GM12878 (cell line): ENCODE measurements around the gene TMPRSS13. TPM values are rescaled to one million over a fixed set of nuclear protein-coding genes. Genes with fewer than 3 reads are reported as not detected.

Experiments
- ATAC-seq: fragments of 200-7000 bp; cut with Tn5 transposase; 3 replicates; pipeline ENCODE4 v1.9.1; 2020; ENCODE audit warnings: mild to moderate bottlenecking, moderate library complexity
- BruUV-seq: library from RNA; stranded (reverse); fragments of 400-500 nt; replicated peaks from 2 replicates; lab custom pipeline; 2021; lab: Mats Ljungman, UMichigan
- CTCF ChIA-PET: fragments of 300-600 bp; sonication (Branson Sonifier 250); formaldehyde crosslinking; extraction: SDS; loops from one replicate; lab custom pipeline; 2021; ENCODE audit warnings: inconsistent platforms; lab: Yijun Ruan, JAX
- POLR2A ChIA-PET: fragments of 350-600 bp; formaldehyde crosslinking; extraction: SDS; loops from one replicate; lab custom pipeline; 2021; ENCODE audit warnings: inconsistent platforms; lab: Charles Lee
- RAD21 ChIA-PET: fragments of 300-600 bp; sonication (Branson Sonifier 250); formaldehyde crosslinking; loops from one replicate; lab custom pipeline; 2023; ENCODE audit warnings: antibody characterized with exemption; ENCODE audit not compliant: unreplicated experiment; lab: Charles Lee
- SMC1A ChIA-PET: fragments of 300-600 bp; sonication (Branson Sonifier 250); formaldehyde crosslinking; loops from one replicate; lab custom pipeline; 2023; ENCODE audit not compliant: unreplicated experiment, uncharacterized antibody; lab: Charles Lee
- DNase-seq: peaks from one replicate; pipeline ENCODE4 v3.0.0-alpha.2; 2011; ENCODE audit warnings: low read depth, low spot score
- FAIRE-seq: peaks from 3 replicates; lab custom pipeline; 2011; peaks lifted over from hg19 to GRCh38; lab: Jason Lieb, UNC
- H2AFZ ChIP-seq: 2 replicates; pipeline ENCODE4 v1.6.0; 2011; ENCODE audit warnings: low read depth, low read length, control low read depth; ENCODE audit not compliant: control insufficient read depth
- H3K27ac ChIP-seq: 2 replicates; pipeline ENCODE4 v1.5.1; 2011; ENCODE audit warnings: control low read depth; ENCODE audit not compliant: control insufficient read depth, insufficient read depth
- H3K27me3 ChIP-seq, 2 experiments: replicated peaks in 1 of 2; 2 replicates each; pipeline versions ENCODE4 v1.6.0 to v1.6.1; 2011; ENCODE audit warnings: low read length in 1 of 2; ENCODE audit not compliant: control insufficient read depth in 2 of 2, insufficient read depth in 2 of 2
- H3K36me3 ChIP-seq, 2 experiments: 2 replicates each; pipeline ENCODE4 v1.5.1; 2011; ENCODE audit warnings: low read length in 1 of 2; ENCODE audit not compliant: control insufficient read depth in 2 of 2, insufficient read depth in 2 of 2
- H3K4me1 ChIP-seq: 2 replicates; pipeline ENCODE4 v1.6.1; 2011; ENCODE audit warnings: mild to moderate bottlenecking, low read length, moderate library complexity, mixed read lengths; ENCODE audit not compliant: control insufficient read depth, insufficient read depth
- H3K4me2 ChIP-seq: 2 replicates; pipeline ENCODE4 v1.6.0; 2011; ENCODE audit warnings: control low read depth; ENCODE audit not compliant: control insufficient read depth, insufficient read depth
- H3K4me3 ChIP-seq: fragments of 200-600 bp; sonication (generic); 2 replicates; pipeline ENCODE4 v1.5.1; 2016
- H3K79me2 ChIP-seq: 2 replicates; pipeline ENCODE4 v1.6.0; 2011; ENCODE audit warnings: low read length; ENCODE audit not compliant: control insufficient read depth, insufficient read depth
- H3K9ac ChIP-seq: 2 replicates; pipeline ENCODE4 v1.8.0; 2011; ENCODE audit warnings: low read length, control low read depth, mixed read lengths; ENCODE audit not compliant: control insufficient read depth, insufficient read depth
- H3K9me3 ChIP-seq: replicated peaks from 3 replicates; pipeline ENCODE4 v1.5.1; 2011; ENCODE audit warnings: mild to moderate bottlenecking, low read length; ENCODE audit not compliant: control insufficient read depth, insufficient read depth
- H4K20me1 ChIP-seq: 2 replicates; pipeline ENCODE4 v1.6.0; 2011; ENCODE audit not compliant: control insufficient read depth, insufficient read depth
- CHD1 ChIP-seq: IDR thresholded peaks from 2 replicates; pipeline ENCODE4 v1.6.1; 2012; ENCODE audit warnings: low read depth, low read length, improper control_type of control experiment
- FOXK2 ChIP-seq: fragments of 450-650 bp; IDR thresholded peaks from 2 replicates; pipeline ENCODE4 v1.6.1; 2017; ENCODE audit warnings: mild to moderate bottlenecking, moderate library complexity
- GABPA ChIP-seq: IDR thresholded peaks from 2 replicates; pipeline ENCODE4 v1.6.1; 2014; ENCODE audit warnings: antibody characterized with exemption, low read depth, mild to moderate bottlenecking, inconsistent platforms
- KLF5 ChIP-seq: fragments of 450-650 bp; IDR thresholded peaks from 2 replicates; pipeline ENCODE4 v1.6.1; 2014; ENCODE audit warnings: mild to moderate bottlenecking; ENCODE audit not compliant: partially characterized antibody
- MTA2 ChIP-seq: fragments of 450-650 bp; IDR thresholded peaks from 2 replicates; pipeline ENCODE4 v1.6.1; 2016; ENCODE audit warnings: low read depth, mild to moderate bottlenecking, moderate library complexity
- PBX3 ChIP-seq: IDR thresholded peaks from 2 replicates; pipeline ENCODE4 v1.6.1; 2011; ENCODE audit warnings: mild to moderate bottlenecking, low read depth, low read length, moderate library complexity; ENCODE audit not compliant: insufficient replicate concordance
- PML ChIP-seq: IDR thresholded peaks from 2 replicates; pipeline ENCODE4 v1.6.1; 2012; ENCODE audit warnings: low read length, inconsistent platforms
- SPI1 ChIP-seq: IDR thresholded peaks from 2 replicates; pipeline ENCODE4 v1.6.1; 2011; ENCODE audit warnings: low read depth, mild to moderate bottlenecking, low read length, moderate library complexity, borderline replicate concordance; ENCODE audit not compliant: insufficient read depth
- SREBF2 ChIP-seq: IDR thresholded peaks from 2 replicates; pipeline ENCODE4 v1.6.1; 2012; ENCODE audit warnings: mild to moderate bottlenecking, low read length
- STAT3 ChIP-seq: IDR thresholded peaks from 2 replicates; pipeline ENCODE4 v1.6.1; 2011; ENCODE audit warnings: low read depth, low read length, improper control_type of control experiment
- TAF1 ChIP-seq: IDR thresholded peaks from 2 replicates; pipeline ENCODE4 v1.6.1; 2011; ENCODE audit warnings: mild to moderate bottlenecking, low read depth, low read length, borderline replicate concordance
- ZNF384 ChIP-seq: IDR thresholded peaks from 2 replicates; pipeline ENCODE4 v1.6.1; 2012; ENCODE audit warnings: low read depth, mild to moderate bottlenecking, low read length, improper control_type of control experiment, borderline replicate concordance
- WGBS: methylation state at CpG from one replicate; pipeline ENCODE4 v1.1.6; 2016; ENCODE audit warnings: low lambda C conversion rate; ENCODE audit not compliant: insufficient replicate concordance, insufficient coverage; ENCODE audit errors: missing lambda C conversion rate; 5-methylcytosine and 5-hydroxymethylcytosine counted together
- in situ Hi-C: fragments of 300-500 bp; cut with MboI; formaldehyde crosslinking; loops from 9 replicates; pipeline ENCODE4 v1.14.3; 2018; ENCODE audit warnings: mixed read lengths
- intact Hi-C: fragments of 100-400 bp; cut with micrococcal nuclease; formaldehyde crosslinking; loops from one replicate; pipeline ENCODE4 v1.14.2; 2022; ENCODE audit not compliant: unreplicated experiment
- polyA plus RNA-seq, 11 experiments: library from polyadenylated mRNA; depleted of rRNA in 4 of 11; unstranded in 6 of 11; stranded (reverse) in 5 of 11; fragments of >200 nt; fragmentation: Nextera tagmentation in 4 of 11; fragmentation: Illumina TruSeq in 1 of 11; extraction: Ambion mirVana in 4 of 11; extraction: Trizol in 1 of 11; gene quantifications; 1 replicate in 1 of 11; 2 replicates in 10 of 11; pipeline versions ENCODE4 v1.2.1 to v1.2.3, GENCODE V29; 2011 to 2016; ENCODE audit warnings: inconsistent platforms in 2 of 11, missing spikeins in 2 of 11, low read depth in 1 of 11
- total RNA-seq, 4 experiments: library from RNA; depleted of rRNA in 3 of 4; stranded (reverse); fragments of >200 nt in 3 of 4; fragmentation: Illumina TruSeq in 1 of 4; extraction: Trizol in 1 of 4; gene quantifications; 2 replicates each; pipeline versions ENCODE4 v1.2.1 to v1.2.3, GENCODE V29; 2013 to 2021
- TF ChIP-seq, protein P1 (sequence below): fragments of 450-650 bp; IDR thresholded peaks from 2 replicates; pipeline ENCODE4 v1.6.1; 2016; ENCODE audit warnings: mild to moderate bottlenecking
- TF ChIP-seq, protein P2 (sequence below), 3 experiments: IDR thresholded peaks in 2 of 3; conservative IDR thresholded peaks in 1 of 3; 2 replicates each; pipeline ENCODE4 v1.5.1; 2011; ENCODE audit warnings: low read depth in 3 of 3, low read length in 3 of 3, mild to moderate bottlenecking in 3 of 3, control low read depth in 2 of 3, moderate library complexity in 2 of 3, inconsistent platforms in 1 of 3, mixed read lengths in 1 of 3; ENCODE audit not compliant: control insufficient read depth in 2 of 3, insufficient read depth in 1 of 3; ENCODE audit errors: extremely low read depth in 1 of 3
- TF ChIP-seq, protein P3 (sequence below): fragments of 450-650 bp; IDR thresholded peaks from 2 replicates; pipeline ENCODE4 v1.6.1; 2017; ENCODE audit warnings: mild to moderate bottlenecking, low read depth, inconsistent platforms; ENCODE audit not compliant: poor library complexity, severe bottlenecking

TMPRSS13 gene
- total and polyA plus RNA-seq, 10 of the 15 experiments (the other 5 are each of a cell fraction or from before 2014, with no cell fraction given) = 0.05 to 0.50 (median 0.26) TPM; not detected in 2

GRCh38 chr11:117879516-117880480 is 49.4 kb downstream of the TMPRSS13 start:
- SMC1A ChIA-PET = no interaction called here
- POLR2A ChIA-PET = interaction anchor here (0.6 kb wide), 1 partner anchor 543 kb away, joined by 3 read pairs; no protein-coding TSS in a partner anchor
- DNase-seq = no peak
- H3K4me3 ChIP-seq = no peak overlapping the region
- no peak overlapping the region for H2AFZ ChIP-seq
- 35% methylated on average over 11 of the region's 11 CpGs for WGBS
- H3K79me2 ChIP-seq = no peaks in the 10 kb centered on the region
- no peaks in the 10 kb centered on the region for H3K9me3 ChIP-seq
- TF ChIP-seq, protein P1, sequence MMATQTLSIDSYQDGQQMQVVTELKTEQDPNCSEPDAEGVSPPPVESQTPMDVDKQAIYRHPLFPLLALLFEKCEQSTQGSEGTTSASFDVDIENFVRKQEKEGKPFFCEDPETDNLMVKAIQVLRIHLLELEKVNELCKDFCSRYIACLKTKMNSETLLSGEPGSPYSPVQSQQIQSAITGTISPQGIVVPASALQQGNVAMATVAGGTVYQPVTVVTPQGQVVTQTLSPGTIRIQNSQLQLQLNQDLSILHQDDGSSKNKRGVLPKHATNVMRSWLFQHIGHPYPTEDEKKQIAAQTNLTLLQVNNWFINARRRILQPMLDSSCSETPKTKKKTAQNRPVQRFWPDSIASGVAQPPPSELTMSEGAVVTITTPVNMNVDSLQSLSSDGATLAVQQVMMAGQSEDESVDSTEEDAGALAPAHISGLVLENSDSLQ = no peak
- TF ChIP-seq, protein P2, sequence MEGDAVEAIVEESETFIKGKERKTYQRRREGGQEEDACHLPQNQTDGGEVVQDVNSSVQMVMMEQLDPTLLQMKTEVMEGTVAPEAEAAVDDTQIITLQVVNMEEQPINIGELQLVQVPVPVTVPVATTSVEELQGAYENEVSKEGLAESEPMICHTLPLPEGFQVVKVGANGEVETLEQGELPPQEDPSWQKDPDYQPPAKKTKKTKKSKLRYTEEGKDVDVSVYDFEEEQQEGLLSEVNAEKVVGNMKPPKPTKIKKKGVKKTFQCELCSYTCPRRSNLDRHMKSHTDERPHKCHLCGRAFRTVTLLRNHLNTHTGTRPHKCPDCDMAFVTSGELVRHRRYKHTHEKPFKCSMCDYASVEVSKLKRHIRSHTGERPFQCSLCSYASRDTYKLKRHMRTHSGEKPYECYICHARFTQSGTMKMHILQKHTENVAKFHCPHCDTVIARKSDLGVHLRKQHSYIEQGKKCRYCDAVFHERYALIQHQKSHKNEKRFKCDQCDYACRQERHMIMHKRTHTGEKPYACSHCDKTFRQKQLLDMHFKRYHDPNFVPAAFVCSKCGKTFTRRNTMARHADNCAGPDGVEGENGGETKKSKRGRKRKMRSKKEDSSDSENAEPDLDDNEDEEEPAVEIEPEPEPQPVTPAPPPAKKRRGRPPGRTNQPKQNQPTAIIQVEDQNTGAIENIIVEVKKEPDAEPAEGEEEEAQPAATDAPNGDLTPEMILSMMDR (IDR thresholded peaks at IDR 0.05 in 2 of 3, conservative IDR thresholded peaks at IDR 0.05 in 1 of 3; ENCODE audit: control insufficient read depth in 2 of 3, extremely low read depth in 1 of 3, insufficient read depth in 1 of 3, low read depth in 3 of 3, low read length in 3 of 3) = no peak
- TF ChIP-seq MTA2 = no peak
- TF ChIP-seq KLF5 = no peak
- TF ChIP-seq STAT3 = no peak
- TF ChIP-seq, protein P3, sequence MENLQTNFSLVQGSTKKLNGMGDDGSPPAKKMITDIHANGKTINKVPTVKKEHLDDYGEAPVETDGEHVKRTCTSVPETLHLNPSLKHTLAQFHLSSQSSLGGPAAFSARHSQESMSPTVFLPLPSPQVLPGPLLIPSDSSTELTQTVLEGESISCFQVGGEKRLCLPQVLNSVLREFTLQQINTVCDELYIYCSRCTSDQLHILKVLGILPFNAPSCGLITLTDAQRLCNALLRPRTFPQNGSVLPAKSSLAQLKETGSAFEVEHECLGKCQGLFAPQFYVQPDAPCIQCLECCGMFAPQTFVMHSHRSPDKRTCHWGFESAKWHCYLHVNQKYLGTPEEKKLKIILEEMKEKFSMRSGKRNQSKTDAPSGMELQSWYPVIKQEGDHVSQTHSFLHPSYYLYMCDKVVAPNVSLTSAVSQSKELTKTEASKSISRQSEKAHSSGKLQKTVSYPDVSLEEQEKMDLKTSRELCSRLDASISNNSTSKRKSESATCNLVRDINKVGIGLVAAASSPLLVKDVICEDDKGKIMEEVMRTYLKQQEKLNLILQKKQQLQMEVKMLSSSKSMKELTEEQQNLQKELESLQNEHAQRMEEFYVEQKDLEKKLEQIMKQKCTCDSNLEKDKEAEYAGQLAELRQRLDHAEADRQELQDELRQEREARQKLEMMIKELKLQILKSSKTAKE = no peak
- TF ChIP-seq SPI1 = no peak
- no peak for TF ChIP-seq ZNF384
- TF ChIP-seq FOXK2 = no peak
- no peak for TF ChIP-seq PBX3
- no peak for TF ChIP-seq TAF1
- no peak for TF ChIP-seq CHD1
- no peak for TF ChIP-seq GABPA
- TF ChIP-seq SREBF2 = no peak
- TF ChIP-seq PML = no peak
- TF ChIP-seq, all 136 proteins: peak for 0
- ChIA-PET CTCF (interaction anchor here (1.4 kb wide), 1 partner anchor 67 kb away, joined by 3 read pairs; no protein-coding TSS in a partner anchor), RAD21 (no interaction called here)
- H3K27ac ChIP-seq = no peak overlapping the region
- in situ Hi-C loops = no loop called here
- H3K9ac ChIP-seq = no peak overlapping the region
- H3K27me3 ChIP-seq = peaks cover 13 to 18% of the 10 kb centered on the region in 2 experiments; a peak in 3 of 4 replicates
- BruUV-seq = no TSS peak
- no peak for FAIRE-seq
- H3K4me2 ChIP-seq = no peak overlapping the region
- H3K4me1 ChIP-seq = no peaks in the 10 kb centered on the region
- H3K36me3 ChIP-seq = no peaks in the 10 kb centered on the region
- intact Hi-C loops = no loop called here
- no peaks in the 10 kb centered on the region; the same call in 1 of the 2 replicates for H4K20me1 ChIP-seq
- ATAC-seq = no peak
